GM19452 (cell line): Measurements from ENCODE around the gene PROM1.
A peak's percentile ranks its signal among the peaks of the same experiment; 100 is the strongest.

Source experiments
- ATAC-seq: cut with Tn5 transposase; IDR thresholded peaks from one replicate; pipeline ENCODE4 v1.9.1; 2021; ENCODE audit not compliant: unreplicated experiment

The PROM1 gene

DNA sequence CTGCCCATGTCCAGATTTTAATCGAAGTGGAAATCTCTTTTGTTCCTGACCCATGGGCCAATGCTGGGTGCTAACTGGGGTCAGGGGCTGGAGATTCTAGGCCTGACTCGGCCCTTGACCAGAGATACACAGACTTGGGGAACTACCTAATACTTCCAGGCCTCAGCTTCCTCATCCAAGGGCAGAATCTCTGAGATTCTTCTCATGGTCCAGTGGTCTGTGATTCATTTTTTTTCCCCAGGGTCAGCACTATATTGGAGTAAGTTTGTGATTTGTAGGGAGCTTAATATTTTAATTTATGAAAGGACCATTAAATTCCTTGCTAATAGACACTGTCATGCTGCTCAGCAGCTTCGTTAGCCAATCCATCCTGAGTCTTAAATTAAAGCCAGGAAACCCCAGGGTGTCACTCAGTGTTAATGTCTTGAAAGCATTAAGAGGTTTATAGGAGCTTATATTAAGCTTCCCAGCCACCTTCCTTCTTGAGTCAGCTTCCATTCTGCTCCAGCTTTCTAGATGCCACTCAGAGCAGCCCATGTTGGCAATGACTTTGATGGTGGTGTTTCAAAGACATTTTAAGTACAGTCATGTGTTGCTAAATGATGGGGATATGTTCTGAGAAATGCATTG, 27.0 kb upstream of the PROM1 start:
- ATAC-seq: no peak

DNA sequence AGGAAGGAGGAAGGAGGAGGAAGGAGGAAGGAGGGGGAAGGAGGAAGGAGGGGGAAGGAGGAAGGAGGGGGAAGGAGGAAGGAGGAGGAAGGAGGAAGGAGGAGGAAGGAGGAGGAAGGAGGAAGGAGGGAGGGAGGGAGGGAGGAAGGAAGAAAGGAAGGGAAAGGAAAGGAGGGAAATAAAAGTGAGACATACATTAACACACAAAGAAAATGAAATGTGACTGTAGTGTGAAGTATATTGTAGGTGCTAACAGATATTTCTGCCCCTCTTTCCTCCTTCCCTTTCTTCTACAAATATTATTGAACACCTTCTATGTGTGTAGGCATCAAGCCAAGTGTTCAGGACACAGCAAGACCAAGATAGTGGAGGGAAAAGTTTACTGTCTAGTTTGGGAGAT, 26.4 kb upstream of the PROM1 start:
- ATAC-seq: no peak

DNA sequence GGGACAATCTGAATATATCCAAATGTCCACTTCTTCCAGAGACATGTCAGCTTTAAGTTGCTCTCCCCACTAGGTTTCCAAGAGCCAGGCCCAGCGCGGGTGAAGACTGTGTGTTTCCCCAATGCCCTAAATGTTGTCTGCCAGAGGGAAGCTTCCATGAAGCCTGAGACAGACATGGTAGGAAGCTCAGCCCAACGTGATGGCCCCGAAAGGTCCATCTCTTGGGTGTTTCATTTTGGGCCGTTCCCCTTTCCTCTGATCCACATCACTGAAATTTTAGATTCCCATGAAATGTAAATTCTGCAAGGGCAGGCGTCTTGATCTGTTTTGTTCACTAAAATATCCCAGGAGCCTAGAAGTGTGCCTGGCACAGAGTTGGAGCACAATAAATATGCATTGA, 25.4 kb upstream of the PROM1 start:
- no peak for ATAC-seq

DNA sequence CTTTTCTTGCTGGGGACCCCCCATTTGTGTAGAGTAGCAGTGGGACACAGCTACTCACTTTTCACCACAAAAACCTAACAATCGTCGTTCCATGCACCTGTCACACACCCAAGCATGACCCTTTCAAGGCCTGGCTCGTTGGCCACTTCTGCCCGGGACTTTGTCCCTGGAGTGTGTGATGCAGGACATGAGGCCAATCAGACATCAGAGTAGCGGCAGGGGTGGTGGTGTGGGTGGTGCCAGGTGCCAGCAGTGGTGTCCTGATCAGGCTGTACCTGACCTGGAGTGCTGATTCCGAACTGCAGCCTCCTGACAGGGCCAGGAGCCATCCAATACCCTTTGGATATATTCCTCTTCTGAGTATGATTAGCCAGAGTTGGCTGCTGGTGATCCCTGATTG, 23.1 kb upstream of the PROM1 start:
- no peak for ATAC-seq

DNA sequence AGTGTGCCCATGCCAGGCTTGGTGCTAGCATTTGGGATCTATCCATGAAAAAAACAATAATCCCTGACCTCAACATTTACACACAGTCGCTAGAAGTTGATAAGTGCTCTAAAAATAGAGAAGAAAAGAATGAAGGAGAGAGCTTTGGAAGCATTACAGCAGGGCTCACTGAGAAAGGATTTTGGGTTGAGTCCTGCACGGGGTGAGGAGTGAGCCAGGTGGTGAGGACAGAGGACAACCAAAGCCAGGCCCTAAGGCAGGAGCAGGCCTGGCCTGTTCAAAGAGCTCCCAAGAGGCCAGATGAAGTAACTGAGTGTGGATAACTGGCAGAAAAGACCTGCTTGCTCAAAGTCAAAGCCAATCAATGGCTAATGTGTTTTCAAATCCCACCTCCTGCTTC, 20.7 kb upstream of the PROM1 start:
- no peak for ATAC-seq

DNA sequence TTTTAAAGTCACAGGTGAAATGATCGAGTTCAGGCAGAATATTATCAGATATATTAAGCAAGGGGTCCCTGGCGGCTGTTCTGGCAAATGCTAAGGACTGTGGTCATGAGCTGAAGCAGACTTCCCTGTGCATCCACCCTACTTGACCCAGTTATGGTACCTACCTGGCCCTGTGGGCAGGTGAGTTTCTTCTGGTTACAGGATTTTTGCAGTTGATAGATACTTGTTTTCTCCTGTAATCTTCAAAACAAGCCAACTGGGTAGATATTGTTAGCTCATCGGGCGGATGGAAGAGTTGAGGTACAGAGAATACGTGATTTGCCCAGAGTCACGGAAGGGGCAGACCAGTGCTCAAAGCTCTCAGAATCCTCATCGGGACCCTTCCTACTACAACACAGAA, 18.5 kb upstream of the PROM1 start:
- ATAC-seq: no peak

DNA sequence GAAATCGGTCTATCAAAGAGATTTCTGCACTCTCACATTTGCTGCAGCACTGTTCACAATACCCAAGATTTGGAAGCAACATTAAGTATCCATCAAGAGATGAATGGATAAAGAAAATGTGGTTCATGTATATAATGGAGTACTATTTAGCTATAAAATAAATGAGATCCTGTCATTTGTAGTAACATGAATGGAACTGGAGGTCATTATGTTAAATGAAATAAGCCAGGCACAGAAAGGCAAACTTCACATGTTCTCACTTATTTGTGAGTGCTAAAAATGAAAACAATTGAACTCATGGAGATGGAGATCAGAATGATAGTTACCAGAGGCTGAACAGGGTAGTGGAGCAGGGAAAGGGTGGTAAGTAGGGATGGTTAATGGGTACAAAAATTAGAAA, 17.0 kb upstream of the PROM1 start:
- no peak for ATAC-seq

DNA sequence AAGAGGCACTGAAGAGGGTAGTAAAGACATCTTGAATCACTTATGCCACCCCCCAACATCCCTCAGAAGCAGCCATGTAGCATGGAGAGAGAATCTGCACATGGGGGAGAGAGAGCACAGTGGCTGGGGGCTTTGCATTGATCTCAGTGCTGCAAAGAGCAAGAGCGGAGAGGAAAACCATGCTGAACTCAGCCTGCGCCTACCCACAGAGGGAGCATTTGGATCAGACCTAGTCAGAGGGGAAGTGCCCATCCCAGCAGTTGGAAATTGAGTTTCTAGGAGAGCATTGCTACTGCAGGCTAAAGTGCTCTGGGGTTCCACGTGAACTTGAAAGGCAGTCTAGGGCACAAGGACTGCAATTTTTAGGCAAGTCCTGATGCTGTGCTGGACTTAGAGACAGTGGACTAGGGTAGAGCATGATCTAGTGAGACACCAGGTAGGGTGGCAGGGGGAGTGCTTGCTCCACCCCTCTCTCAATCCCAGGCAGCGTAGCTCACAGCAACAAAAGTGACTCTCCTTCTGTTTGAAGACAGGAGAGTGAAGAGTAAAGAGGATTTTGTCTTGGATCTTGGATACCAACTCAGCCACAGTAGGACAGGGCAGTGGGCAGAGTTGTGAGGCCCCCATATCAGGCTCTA, 9.0 kb upstream of the PROM1 start:
- ATAC-seq: no peak

DNA sequence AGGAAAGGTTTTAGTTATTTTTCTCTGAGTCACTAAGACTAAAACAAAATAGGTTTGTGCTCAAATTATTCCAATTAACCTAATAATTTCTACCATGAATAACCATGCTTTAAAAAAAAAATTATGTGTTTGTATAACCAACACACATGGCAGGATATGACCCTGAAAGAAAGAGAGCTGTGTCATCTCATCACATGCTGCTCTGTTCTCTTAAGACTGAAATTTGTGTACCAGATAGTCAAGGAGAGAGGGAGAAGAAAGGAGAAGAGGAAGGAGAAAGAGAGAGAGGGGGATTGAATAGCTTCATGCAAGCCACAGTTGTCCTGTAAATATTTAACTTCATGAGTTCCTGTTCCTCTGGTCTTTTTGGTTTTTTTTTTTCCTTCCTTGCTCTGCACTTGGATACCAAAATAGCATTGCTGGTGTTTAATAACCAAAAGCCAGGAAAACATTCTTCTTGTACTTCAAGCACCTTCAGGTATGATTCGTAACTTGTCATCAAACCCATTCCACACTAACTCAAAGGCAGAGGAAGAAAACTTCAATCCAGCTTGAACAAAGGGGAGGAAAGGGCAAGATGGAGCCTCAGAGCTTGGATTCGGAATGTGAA, 6.4 kb upstream of the PROM1 start:
- no peak for ATAC-seq

DNA sequence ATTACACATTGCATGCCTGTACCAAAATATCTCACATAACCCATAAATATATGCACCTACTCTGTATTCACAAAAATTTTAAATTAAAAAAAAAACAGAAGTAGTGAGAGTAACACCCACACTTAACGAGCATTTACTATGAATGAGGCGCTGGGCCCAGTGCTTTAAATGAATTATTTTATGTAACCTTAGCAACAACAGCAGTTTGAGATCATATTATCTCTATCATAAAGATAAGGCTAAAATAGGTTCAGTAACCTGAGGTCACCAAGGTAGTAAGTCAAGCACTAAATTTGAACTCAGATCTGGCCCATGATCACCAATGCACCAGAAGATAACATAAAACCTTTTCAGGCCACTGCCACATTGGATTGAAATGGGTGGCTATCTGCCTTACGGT, 5.3 kb upstream of the PROM1 start:
- ATAC-seq: no peak

DNA sequence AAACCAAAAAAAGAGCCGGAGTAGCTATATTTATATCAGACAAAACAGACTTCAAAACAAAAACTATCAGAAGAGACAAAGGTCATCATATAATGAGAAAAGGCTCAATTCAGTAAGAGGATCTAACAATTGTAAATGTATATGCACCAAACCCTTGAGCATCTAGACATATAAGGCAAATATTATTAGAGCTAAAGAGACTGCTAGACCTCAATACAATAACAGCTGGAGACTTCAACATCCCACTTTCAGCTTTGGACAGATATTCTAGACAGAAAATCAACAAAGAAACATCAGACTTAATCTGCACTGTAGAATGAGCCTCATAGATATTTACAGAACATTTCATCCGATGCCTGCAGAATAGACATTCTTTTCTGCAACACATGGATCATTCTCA, 4.8 kb upstream of the PROM1 start:
- no peak for ATAC-seq

DNA sequence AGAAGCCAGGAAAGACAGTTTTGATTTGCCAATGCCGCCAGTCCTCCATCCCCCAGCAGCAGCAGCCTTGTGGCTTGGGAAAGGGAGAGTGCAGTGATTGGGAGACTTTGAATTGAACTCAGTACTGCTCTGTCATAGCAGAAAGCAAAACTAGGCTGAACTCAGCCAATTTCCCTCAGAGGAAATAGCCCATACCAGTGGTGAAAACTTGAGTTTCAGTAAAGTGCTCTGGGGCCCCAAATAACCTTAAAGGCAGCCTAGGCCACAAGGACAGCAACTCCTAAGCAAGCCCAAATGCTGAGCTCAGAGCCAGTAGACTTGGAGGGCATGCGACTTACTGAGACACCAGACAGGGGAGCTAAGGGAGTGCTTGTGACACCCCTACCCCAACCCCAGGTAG, 2.0 kb upstream of the PROM1 start:
- no peak for ATAC-seq

DNA sequence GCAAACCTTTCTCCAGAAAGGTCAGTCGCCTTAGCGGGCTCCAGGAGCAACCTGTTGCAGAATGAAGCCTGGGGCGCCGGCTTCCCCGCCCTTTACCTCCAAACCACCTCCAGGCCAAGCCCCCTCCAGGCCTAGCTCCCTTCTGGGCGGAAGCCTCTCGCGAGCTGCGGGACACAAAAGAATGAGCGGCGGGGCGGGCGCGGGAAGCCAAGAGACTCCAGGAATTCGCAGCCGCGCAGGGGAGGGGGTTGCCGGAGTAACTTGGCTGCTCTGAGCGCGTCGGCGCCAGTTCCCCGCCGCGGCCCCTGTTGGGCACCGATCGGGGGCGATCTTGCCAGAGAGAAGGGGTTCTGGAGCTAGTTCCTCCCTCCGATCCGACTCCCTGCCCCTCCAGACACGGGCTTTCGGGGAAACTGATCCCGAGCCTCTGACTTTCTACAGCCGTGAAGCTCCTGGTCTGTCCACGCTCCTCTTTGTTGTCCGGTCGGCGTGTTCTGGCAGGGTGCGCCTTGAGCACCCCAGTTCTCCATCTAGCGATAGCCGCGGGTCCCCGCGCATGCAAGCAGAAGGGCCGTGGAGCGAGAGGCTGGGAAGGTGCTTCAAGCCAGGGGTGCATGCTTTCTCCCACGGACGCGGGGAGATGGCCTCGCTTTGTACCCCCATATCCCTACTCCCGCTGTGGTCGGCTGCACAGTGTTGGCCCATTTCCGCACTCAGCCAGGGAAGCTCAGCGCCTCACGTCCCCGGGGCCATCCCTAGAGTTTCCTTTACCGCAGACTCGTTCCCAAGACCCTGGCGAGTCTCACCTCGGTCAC, 1.2 kb downstream of the PROM1 start:
- ATAC-seq: no peak

DNA sequence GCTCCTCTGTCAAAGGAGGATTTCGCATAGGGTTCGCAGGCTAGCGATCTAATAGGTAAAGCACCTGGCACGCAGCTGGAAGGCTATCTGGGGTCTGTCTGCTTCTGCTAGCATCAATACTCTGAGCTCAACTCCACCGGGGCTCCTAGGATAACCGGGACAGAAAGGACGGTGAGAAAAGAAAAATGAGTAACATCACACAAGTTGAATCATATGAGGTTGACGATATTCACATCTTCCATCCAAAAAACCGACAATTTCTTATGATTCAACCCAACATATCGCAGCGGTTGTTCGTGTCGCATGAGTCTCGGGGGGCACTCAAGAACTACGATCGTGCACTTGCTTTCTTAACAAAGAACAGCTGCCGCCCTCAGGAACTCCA, 1.8 kb downstream of the PROM1 start:
- ATAC-seq: no peak

DNA sequence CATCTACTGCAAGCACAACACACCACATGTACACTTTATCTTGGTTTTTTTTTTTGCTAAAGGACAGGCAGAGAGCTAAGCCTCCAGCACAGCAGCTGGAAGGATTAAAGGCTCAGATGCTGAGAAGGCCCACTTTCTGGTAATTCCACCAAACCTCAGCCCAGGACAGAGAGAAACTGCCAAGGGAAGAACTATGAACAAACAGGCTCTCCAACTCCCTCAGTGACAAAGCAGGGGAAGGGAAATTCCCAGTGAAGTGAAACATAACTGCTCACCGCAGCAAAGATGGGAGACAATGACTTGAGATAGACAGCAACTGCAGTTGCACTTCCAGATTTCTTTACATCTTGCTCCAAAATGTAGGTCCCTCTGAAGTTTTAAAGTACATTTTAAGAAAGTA, 4.8 kb downstream of the PROM1 start:
- ATAC-seq: peak; percentile 60

DNA sequence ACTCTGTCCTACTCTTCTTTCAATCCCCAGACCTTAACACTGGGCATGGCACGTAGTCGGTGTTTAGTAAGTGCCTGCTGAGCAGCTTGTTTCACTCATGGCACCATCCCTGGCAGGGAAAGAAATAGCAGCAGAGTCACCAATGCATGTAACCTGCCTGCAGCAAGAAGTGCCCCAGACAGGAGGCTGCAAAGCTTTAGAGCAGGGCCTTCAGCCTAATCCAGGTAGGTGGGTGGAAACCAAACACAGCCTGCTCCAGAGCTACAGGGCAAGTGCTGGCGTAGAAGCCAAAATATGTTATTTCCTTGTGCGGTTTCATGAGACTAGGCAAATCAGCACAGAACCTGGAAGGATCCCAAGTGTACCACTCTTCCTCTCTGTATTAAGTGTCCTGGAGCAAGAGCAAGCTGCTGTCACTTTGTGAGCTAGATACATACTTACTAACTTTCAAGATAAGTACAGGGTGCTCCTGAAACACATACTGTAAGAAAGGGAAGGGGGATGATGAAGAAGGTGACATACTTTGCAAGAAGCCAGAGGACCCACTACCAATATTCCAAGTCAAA, 5.5 kb downstream of the PROM1 start:
- ATAC-seq: no peak

DNA sequence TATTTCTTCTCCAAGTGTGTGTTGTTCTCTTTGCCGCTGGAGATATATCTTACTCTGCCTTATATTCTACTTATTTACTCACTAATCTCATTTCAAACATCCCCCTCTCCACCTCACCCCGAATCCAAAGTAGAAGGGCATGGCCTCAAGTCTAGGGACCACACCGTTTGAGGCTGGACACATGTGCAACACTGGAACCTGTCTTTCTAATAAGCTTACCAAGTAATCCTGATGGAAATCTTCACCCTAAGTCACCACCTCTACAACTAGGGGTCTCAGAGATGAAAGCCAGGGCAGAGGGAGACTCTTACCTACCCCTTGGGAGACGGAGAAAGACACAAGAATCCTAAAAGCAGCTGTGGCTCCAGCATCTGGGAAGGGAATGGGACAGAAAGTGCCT, 6.0 kb downstream of the PROM1 start:
- no peak for ATAC-seq

DNA sequence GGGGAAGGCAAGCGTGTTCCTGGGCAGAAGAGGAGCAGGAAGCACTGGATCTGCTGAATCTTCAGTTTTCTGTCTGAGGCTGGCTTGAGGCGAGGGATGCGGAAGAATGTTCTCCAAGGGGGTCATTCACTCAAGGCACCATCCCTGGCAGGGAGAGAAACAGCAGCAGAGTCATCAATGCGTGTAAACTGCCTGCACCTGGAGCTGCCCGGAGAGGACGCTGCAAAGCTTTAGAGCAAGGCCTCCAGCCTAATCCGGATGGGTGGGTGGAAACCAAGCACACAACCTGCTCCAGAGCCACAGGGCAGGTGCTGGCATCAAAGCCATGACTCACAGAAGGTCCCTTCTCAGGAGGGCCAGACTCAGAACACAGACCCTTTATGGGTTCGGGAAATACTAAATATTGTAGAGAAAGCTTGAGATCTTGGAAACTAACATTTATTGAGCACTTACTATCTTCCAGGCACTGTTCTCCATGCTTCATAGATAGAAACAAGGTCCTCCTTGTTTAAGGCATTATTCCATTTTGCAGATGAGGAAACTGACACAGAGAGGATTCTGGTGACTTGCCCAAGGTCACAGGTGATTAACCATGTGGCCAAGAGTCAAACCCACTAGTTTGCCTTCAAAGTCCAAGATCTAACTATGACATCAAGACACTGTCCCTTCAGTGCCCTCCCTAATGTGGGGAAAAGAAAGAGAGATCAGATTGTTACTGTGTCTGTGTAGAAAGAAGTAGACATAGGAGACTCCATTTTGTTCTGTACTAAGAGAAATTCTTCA, 7.7 kb downstream of the PROM1 start:
- ATAC-seq: no peak

DNA sequence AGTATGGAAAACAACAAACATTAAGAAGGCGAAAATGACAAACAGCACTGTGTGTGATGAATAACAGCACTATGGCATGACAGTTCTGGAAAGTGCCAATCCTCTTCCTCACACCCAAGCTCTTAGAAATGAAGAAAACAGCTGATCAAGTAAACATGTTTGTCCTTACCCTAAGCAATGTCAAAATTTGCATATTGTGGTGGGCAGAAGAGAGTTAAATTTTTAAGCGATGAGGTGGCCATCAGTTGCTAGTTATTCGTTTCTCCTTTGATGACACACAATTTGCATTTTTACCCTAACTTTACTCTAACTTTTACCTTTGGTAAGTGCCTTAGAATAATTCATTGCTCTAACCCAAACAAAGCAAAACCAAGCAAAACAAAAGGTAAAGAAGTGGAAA, 8.8 kb downstream of the PROM1 start:
- no peak for ATAC-seq

DNA sequence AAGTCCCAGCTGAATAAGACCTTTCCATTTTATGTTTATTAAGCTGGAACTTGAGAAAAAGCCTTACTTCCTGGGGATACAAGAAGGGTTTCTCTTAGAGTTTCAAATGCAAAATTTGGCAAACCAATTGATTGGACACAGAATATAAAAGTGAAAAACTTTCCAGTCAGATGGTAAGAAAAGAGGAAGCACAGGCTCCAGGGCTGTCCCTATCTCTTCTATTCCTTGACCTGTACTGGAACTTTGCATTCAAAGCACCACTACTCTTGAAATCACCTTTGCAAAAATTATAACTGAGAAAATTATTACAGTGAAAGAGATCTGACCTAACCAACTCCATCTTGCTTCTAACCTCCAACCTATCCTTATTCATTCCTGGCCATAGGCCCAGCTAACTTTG, 11.7 kb downstream of the PROM1 start:
- ATAC-seq: no peak

DNA sequence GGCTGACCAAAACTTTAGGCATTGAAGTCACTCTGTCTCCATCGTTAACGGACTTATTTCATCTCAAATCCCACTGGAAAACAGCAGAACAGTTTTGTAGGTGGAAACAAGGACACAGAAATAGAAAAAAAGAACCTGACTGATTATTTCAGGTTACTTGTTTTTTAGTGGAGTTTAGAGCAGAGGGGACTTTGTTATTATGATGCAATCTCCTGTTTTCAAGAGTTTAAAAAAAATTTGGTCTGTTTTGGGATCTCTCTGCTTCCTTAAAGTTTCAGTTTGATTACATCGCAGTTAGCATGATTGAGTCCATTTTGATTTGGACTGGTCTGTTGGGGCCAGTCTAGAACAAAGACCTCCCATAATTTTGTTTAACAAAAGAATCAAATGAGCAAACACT, 13.6 kb downstream of the PROM1 start:
- no peak for ATAC-seq
